HL-60/S4 (cell line): ENCODE results near the gene NOTCH3.

ENCODE experiments used
- in situ Hi-C: fragments of 300-500 bp; cut with MboI; formaldehyde crosslinking; loops from 2 replicates; pipeline ENCODE4 v1.14.3; 2022; ENCODE audit warnings: low sequenced_read_pairs

The NOTCH3 gene

GRCh38 chr19:15237759-15238638, 37.2 kb upstream of the NOTCH3 start:
- in situ Hi-C loops = no loop called here

DNA sequence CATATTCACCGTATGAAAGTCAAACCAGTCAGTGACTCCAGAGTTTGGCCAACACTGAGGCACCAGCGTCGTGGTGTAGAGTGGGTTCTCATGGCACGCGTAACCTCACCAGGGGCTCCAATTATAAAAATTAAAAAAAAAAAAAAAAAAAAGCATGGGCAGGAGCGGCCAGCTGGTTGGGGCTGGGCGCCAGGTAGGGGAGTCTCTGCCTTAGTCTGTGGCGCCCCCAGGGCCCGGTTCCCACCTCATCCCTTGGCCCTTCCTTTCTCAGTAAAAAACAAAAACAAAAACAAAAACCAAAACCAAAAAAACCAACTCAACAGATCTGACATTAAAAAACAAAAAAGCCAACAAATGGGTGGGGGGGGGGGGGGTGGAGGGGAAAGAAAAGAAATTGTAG, 36.1 kb upstream of the NOTCH3 start:
- in situ Hi-C loops = no loop called here

- in situ Hi-C loops = no loop called here
These were observed 35.0 kb upstream of the NOTCH3 start for GRCh38 chr19:15235781-15236180.

DNA sequence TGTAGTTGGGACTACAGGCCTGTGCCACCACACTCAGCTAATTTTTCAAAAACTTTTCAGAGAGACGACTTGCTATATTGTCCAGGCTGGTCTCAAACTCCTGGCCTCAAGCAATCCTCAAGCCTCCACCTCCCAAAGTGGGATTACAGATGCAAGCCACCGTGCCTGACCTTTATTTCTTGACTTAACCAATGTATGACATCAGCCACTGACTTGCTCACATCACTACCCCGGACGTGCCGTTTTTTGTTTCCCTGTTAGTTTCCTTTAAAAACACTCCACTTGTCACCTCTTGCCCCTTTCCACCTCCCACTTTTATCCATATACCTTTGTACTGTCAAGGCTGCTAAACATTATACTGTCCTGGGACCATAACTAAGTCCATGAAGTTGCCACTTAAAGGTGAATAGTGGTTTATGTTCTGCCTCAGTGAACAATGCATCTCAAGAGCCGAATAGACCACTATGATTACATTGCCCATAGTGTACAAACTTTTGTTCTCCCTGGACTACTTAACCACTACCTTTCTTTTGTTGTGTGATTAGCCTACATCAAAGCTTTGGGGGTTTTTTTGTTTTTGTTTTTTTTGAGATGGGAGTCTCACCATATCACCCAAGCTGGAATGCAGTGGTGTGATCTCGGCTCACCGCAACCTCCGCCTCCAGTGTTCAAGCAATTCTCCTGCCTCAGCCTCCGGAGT, 33.8 kb upstream of the NOTCH3 start:
- in situ Hi-C loops = no loop called here

DNA sequence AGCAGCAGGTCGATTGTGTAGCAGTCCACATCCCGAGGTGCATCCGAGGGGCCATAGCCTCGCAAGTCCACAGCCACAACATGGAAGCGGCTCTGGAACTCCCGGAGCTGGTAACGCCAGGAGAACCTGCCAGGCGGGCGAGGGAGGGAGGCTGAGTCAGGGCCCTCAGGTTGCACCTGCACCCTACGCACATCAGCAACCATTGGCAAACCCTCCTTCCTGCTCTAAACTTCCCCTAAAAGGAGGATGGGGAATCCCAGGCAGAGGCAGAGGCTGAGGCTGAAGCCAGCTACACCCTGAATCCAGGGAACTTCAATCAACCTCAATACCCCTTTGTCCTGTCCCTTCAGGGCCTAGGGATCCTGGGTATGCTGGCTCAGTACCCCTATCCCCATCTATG, 30.5 kb upstream of the NOTCH3 start:
- in situ Hi-C loops = no loop called here

GRCh38 chr19:15227261-15227660, 26.5 kb upstream of the NOTCH3 start:
- in situ Hi-C loops = no loop called here

GRCh38 chr19:15225760-15226159, 25.0 kb upstream of the NOTCH3 start:
- in situ Hi-C loops = no loop called here

DNA sequence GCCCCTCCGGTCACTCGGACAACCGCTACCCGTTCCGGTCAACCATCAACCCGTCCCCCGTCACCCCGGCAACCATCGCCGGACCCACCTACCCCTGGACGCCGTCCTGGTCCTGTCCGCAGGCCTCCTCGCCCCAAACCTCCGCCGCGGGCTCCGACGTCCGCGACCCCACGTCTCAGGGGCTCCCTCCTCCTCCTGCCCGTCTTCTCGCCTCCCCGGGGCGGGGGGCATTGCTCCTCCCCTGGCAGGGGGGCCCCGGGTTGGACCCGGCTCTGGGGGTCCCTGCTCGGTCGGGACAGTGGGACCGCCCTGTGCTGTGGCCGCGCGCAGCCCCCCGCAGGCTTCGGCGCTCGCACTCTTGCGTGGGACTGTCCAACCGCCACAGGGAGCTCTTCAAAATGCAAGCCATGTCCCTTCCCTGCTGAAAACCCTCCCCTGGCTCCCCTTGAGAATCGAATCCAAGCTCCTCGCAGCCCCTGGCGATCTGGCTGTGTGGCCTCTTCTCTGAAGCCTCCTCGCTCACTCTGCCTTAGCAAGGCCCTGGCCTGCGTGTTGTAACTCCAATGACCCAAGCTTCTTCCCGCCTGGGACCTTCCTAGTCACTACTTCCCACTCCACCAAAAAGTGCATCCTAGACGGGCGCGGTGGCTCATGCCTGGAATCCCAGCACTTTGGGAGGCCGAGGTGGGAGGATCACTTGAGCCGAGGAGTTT, 23.0 kb upstream of the NOTCH3 start:
- in situ Hi-C loops = no loop called here

DNA sequence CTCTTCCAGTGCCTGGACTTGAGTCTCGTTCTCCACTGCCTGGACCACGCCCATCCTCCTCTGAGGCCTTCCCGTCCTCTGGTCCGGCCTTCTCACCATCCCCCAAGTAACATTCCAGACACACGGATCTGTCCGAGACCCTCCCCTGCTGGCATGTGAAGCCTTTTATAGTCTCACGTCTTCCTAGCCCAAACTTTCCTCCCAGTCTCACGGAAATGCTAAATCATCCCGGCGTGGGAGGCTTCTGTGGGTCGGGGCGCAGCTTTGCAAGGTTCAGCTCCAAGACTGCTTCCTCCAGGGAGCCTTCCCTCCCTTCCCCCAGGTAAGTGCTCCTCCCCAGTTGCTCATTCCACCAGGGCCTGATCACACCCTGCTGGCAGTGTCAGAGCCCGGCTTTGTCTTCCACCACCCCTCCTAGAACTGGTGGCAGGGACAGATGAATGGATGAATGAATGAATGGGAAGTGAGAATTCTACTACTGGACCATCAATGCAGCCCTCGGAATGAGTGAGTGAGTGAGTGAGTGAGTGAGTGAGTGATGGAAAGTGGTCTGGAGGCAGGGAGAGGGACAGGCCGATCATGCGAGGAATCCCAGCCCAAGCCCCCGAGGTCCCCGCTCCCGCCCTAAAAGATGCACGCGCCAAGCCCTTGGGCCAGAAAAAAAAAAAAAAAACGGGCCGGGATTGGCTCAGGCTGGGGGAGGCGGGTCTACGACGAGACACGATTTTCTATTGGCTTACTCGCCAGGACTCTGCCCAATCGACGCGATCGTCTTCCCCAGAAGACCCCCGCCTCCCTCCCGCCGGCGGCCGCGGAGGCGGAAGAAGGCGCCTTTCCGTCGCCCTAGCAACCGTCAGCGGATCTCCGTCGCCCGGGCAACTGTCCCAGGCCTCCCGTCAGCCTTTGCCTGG, 22.2 kb upstream of the NOTCH3 start:
- in situ Hi-C loops = no loop called here

GRCh38 chr19:15220833-15221232, 20.0 kb upstream of the NOTCH3 start:
- in situ Hi-C loops = no loop called here

GRCh38 chr19:15218501-15218900, 17.7 kb upstream of the NOTCH3 start:
- in situ Hi-C loops = no loop called here

- in situ Hi-C loops = no loop called here
These were observed 15.6 kb upstream of the NOTCH3 start for GRCh38 chr19:15216363-15216762.

GRCh38 chr19:15213715-15214381, 13.1 kb upstream of the NOTCH3 start:
- in situ Hi-C loops = no loop called here

DNA sequence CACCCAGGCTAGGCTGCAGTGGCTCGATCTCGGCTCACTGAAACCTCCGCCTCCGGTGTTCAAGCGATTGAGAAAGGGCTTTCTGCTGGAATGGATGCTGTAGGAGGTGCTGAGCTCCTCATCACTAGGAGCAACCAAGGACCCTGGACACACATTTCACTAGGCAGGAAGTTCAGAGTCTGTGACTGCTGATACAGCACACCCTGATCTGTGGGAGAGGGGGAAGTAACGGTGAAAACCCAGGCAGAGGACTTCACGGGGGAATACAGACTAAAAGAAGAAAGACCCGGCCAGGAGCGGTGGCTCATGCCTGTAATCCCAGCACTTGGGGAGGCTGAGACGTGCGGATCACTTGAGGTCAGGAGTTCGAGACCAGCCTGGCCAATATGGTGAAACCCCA, 11.9 kb upstream of the NOTCH3 start:
- in situ Hi-C loops = no loop called here

DNA sequence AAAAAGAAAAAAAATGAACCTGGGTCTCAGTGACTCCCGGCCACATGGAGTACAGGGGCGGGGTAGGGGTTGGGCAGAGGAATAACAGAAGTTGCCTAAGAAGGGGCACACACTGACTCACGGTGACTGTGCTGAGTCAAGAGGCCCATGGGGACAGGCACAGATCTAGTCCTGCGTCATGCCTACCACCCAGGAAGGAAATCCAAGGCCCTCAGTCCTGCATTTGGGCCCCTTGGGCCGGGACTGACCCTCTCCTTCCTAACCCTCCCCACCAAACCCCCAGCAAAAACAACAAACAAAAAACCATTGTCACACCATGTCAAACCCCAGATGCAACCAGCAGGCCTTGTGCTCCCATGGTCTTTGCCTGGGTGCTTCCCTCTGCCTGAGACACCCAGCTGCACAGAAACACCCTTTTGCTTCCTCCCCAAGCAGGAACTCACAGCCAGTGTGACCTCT, 9.6 kb upstream of the NOTCH3 start:
- in situ Hi-C loops = no loop called here

DNA sequence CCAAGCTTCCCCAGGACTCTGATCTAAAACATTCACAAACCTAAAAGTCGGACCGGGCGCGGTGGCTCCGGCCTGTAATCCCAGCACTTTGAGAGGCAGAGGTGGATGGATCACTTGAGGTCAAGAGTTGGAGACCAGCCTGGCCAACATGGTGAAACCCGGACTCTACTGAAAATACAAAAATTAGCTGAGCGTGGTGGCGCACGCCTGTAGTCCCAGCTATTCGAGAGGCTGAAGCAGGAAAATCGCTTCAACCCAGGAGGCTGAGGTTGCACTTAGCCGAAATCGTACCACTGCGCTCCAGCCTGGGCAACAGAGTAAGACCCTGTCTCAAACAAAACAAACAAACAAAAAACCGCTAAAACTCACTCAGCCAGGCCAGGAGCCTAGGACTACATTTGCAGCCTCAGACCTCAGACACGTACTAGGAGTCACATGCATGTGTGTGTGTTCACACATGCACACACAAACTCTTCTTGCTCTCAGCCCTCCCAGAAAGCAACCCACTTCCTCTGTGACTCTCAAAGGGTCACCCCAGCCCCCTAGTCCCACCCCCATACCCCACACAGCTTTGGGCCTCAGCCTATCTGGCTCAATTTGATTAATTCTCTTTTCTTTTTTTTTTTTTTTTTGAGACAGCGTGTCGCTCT, 704 bp upstream of the NOTCH3 start:
- in situ Hi-C loops = no loop called here

GRCh38 chr19:15199661-15200552, 888 bp downstream of the NOTCH3 start:
- in situ Hi-C loops = no loop called here

DNA sequence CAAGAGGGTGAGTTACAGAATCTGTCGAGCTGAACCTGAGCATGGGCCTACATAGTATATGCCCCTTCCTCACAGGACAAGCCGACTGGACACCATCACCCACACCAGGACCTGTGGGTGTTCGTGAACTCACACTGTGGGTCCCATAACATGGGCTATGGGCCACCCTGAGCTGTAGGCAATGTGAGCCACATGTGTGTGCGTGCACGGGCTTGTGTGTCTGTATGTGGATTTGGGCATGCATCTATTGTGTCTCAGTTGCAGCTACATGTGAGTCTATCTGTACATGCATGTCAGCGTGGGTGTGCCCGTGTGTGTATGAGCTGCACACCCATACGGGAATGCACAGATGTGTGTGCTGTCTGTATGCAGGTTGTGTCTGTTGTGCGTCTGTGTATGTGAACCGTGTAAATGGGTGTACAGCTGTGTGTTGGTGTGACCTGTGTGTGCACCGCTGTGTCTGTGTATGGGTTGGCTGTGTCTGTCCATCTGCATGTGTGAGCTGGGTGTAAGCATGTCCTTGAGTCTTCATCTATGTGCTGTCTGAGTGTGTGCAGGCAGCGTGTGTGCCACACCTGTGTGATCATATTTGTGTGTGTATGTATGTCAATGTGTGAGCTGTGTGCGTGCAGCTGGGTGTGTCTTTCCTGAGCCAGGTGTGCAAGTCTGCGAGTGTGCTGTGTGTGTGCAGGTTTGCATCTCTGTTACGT, 1.7 kb downstream of the NOTCH3 start:
- in situ Hi-C loops = no loop called here
